Skin of body (tissue), 2 donors: ENCODE results near the gene CCDC171. TPM values are rescaled to one million over a fixed set of nuclear protein-coding genes. Genes with fewer than 3 reads are reported as not detected.
"Not testable (repeated sequence)": the region's sequence is repeated elsewhere in the genome, so short reads cannot be mapped to it uniquely, and the experiment has no call there.

Experiments used
- DNase-seq: peaks from one replicate; lab custom pipeline; 2025; lab: John Stamatoyannopoulos, UW
- total RNA-seq: library from RNA; depleted of rRNA; stranded (reverse); fragments of >200 nt; gene quantifications from one replicate; pipeline ENCODE4 v1.2.3, GENCODE V29; 2014

Gene CCDC171
- total RNA-seq, 1 donor from 2014 or later, result 9.2 TPM

DNA sequence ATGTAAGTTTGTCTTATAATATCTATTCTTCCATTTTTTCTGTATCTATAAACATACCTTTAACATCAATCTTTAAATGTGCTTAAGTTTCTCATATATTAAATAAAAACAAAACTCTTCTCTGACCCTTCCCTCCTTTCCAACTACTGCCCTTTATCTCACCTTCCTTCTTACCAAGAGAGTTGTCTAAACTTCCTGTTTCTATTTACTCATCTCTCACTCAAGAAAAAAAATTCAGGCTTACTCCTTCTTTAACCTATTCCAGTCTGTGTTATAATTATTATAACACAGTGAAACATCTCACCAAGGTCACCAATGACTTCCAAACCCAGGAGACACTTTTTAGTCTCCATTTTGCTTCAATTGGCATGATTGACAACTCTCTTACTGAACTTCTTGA is 140.9 kb downstream of the CCDC171 start:
- no peak for DNase-seq

DNA sequence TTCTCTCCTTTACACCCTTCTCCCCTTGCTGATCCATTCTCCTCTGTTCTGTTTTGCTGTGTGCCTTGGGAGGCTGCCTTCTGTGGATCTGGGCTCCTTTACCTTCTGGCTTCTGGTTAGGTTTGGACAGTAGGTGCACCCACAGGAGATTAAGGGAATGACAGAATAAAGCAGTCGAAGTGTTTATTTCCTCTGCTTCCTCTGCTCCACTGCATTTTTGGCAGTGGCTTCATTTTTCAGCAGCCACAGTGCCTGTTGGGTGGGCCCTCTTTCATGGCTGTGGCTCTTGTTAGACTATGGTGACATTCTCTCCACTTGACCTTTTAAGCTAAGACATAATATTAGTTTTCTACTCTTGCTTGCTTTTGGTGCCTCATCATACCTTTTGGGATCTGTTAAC is 144.1 kb downstream of the CCDC171 start:
- DNase-seq, result no peak

GRCh38 chr9:15697446-15697851 is 144.6 kb downstream of the CCDC171 start:
- no peak for DNase-seq

- not testable (repeated sequence) for DNase-seq
These were observed 147.2 kb downstream of the CCDC171 start for GRCh38 chr9:15699876-15700559.

- DNase-seq, result no peak
These were observed 154.2 kb downstream of the CCDC171 start for GRCh38 chr9:15707000-15707399.

DNA sequence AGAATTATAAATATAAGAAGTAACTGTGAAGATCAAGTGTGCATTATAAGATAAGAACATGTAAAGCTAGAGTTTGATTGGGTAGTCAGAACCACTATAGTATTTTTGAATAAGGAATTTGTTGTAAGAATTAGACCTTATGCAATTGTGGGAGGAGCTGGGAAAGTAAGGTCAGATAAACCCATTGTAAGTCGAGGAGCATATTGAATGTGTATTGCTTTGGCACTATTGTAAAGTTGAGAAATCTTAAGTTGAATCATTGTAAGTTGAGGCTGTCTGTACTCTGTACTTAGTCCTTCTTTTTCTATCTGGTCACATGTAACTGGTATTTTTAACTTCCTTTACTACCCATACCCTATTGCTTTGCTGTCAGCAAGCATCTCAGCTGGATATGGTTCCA is 158.7 kb downstream of the CCDC171 start:
- DNase-seq, result no peak

GRCh38 chr9:15711931-15712330 is 159.1 kb downstream of the CCDC171 start:
- no peak for DNase-seq

- DNase-seq, result no peak
These were observed 161.9 kb downstream of the CCDC171 start for GRCh38 chr9:15714746-15715145.

DNA sequence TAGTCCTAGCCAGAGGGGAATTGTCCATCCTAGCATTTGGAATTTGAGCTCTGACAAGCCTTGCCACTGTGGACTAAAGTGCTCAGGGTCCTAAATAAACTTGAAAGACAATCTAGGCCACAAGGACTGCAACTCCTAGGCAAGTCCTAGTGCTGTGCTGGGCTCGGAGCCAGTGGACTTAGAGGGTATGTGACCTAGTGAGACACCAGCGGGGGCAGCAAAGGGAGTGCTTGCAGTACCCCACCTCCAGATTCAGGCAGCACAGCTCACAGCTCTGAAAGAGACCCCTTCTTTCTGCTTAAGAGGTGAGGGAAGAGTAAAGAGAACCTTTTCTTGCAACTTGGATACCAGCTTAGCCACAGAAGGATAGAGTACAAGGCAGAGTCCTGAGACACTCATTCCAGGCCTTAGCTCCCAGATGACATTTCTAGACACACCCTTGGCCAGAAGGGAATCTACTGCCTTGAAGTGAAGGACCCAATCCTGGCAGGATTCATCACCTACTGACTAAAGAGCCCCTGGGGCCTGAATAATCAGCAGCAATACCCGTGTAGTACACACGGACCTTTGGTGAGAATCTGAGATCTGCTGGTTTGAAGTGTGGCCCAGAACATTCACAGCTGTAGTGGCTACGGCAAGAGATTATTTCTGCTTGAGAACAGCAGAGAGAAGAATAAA is 164.6 kb downstream of the CCDC171 start:
- no peak for DNase-seq

DNA sequence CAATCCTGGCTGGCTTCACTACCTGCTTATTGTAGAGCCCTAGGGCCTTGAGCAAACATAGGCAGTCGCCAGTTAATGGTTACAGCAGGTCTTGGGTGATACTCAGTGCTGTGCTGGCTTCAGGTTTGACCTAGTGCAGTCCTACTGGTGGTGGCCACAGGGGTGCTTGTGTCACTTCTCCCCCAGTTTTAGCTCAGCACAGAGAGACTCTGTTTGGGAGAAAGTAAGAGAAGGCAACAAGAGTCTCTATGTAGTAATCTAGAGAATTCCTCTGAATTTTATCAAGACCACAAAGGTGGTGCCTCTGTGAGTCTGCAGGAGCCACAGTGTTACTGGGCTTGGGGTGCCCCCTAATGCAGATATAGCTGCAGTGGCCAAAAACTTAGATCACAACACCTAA is 165.6 kb downstream of the CCDC171 start:
- no peak for DNase-seq

DNA sequence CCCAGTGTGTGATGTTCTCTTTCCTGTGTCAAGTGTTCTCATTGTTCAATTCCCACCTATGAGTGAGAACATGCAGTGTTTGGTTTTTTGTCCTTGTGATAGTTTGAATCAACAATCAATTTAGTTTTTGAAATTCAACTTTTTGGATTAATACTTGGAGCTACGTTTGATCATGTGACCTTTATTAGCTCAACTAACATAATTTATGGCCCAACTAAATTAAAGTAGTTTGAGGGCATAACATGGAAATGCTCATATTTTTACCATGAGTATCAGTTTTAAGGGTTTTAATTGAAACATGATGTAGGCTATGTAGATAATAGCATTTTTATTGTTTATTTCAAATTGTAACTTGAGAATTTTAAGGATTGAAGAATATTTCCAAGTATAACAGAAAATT is 168.0 kb downstream of the CCDC171 start:
- no peak for DNase-seq

DNA sequence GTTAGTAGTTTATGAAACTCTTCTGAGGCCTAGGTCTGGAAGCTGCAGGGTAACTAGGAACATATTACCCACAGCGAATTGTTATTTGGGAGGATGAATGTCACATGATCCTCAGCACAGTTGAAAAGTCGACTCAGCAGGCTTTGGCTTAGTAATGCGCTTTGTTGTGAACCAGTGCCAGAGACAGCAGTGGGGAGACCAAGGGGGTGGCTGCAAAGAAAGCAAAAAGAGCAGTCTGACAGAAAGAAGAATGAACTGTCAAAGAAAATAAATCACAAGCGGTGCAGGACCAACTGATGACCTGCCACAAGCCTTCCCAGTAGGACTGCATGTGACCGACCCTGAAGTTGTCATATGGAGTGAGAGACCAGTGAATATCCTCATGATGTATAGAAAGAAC is 170.0 kb downstream of the CCDC171 start:
- DNase-seq, result peak; percentile 10

DNA sequence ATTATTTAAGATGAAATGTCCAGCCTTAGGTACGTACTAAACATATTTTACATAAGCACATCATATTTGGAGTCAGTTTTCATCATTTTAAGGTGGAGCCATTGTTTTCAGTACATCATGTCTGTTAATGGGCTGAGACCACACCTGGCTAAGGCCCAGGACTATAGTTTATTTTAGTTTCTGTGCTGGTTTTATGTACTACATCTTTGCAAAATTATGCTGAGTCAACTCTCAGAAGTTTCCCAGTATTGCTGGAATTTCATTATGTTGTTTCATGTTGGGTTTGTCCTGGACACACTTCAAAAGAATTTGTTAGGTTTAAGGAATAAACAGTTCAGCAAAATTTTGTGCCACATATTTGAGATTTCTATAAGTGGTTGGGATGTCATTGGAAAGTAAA is 171.2 kb downstream of the CCDC171 start:
- DNase-seq, result peak; percentile 28

DNA sequence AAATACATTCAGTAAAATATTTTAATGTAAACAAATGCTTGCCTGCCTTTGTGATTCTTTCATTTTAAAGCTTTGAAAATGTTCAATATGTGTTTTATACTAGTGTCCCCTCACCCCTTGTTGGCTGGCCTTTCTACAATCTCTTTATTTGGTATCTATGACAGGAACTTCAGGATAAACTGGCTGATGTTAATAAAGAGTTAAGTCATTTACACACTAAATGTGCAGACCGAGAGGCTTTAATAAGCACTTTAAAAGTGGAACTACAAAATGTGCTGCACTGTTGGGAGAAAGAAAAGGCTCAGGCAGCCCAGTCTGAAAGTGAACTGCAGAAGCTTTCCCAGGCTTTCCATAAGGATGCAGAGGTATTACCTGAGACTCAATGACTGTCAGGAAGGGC is 171.8 kb downstream of the CCDC171 start:
- DNase-seq, result no peak

DNA sequence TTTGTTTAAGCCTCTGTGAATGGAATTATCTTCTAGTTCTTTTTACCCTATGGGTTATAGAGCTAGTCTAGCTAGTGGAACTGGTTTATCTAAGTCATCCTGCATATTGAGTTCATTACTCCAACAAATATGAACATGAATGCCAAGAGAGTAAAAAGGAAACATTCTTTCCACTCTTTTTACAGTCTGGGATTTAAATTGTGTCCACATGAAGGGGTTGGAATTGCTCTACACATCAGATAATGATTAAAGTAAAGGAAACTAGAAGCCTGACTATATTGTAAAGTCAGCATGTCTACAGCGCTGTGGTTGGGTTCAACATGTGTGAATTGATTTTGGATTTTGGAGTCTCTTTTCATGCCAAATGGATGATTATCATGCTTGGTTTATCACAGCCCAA is 173.1 kb downstream of the CCDC171 start:
- peak; percentile 89 for DNase-seq

- DNase-seq, result no peak
These were observed 176.7 kb downstream of the CCDC171 start for GRCh38 chr9:15729507-15729906.

DNA sequence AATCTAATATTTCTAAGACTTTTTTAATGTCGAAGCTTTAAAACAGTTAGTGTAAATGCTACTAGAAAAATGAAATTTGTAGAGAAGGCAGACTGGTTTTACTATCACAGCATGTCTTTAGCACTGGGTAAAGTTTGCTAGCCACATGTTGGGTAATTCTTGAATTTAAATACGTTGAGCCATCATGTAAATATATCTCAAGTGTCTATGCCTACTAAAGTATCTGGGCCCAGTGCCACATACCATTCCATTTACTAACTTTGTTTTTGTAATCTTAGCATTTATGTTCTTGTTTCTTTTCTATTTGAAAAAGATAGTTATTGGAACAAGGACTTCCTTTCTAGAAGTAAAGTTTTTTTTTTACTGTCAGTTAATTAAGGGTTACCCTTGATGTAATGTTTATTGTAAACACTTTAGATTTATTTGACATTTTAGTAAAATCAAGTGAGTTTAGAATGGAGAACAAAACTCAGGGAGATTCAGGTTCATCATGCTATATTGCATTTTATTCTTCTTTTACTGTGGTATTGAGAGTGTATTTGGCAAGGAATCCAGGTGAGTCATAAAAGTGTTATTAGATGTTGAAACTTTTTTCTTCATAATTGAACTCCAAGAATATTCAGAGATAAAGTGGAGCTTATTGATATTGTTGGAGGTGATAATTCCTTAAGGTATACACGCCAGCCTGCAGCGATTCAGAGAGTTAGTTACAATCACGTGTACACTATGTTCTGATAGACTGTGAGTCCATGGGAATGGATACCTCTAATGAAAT is 182.4 kb downstream of the CCDC171 start:
- DNase-seq, result no peak

- DNase-seq, result no peak
These were observed 183.7 kb downstream of the CCDC171 start for GRCh38 chr9:15736569-15736968.

GRCh38 chr9:15738011-15738410 is 185.2 kb downstream of the CCDC171 start:
- DNase-seq, result no peak

- no peak for DNase-seq
These were observed 188.2 kb downstream of the CCDC171 start for GRCh38 chr9:15741015-15741414.

GRCh38 chr9:15743512-15743911 is 190.7 kb downstream of the CCDC171 start:
- DNase-seq, result no peak

DNA sequence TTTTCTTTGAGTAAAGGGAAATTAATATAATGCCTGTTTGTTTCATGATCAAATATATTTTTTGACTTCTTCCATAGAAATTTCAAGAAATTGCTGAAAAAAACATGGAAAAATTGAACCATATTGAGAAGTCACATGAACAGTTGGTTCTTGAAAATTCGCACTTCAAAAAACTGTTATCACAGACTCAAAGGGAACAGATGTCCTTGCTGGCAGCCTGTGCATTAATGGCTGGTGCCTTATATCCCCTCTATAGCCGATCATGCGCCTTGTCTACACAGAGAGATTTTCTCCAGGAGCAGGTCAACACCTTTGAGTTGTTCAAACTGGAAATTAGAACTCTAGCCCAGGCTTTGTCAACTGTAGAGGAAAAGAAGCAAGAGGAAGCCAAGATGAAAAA is 191.4 kb downstream of the CCDC171 start:
- no peak for DNase-seq

DNA sequence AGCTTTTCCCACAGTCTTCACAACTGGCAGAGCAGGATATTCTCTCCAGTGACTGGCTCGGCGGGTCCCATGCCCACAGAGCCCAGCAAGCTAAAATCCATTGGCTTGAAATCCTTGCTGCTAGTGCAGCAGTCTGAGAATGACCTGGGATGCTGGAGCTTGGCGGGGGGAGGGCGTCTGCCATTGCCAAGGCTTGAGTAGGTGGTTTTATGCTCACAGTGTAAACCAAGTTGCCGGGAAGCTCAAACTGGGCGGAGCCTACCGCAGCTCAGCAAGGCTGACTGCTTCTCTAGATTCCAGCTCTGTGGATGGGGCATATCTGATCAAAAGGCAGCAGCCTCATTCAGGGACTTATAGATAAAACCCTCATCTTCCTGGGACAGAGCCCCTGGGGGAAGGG is 194.1 kb downstream of the CCDC171 start:
- no peak for DNase-seq
